HG03571 (cell line): Measurements from ENCODE around the gene IFI44L.

Experiments used
- ATAC-seq: cut with Tn5 transposase; IDR thresholded peaks from one replicate; pipeline ENCODE4 v1.9.1; 2021; ENCODE audit not compliant: unreplicated experiment

Gene IFI44L

GRCh38 chr1:78640462-78640861, 20.2 kb downstream of the IFI44L start:
- peak; percentile 63 for ATAC-seq

- no peak for ATAC-seq
These were observed 21.3 kb downstream of the IFI44L start for GRCh38 chr1:78641558-78641957.

GRCh38 chr1:78645723-78646122, 25.5 kb downstream of the IFI44L start:
- no peak for ATAC-seq

GRCh38 chr1:78647238-78647637, 27.0 kb downstream of the IFI44L start:
- no peak for ATAC-seq

GRCh38 chr1:78649628-78650027, 29.4 kb downstream of the IFI44L start, which contains the start of gene IFI44:
IFI44 (plus strand) TSS chr1:78649831; CDS start chr1:78650196, 365 bp downstream.
- peak; percentile 86 for ATAC-seq

- ATAC-seq: no peak
These were observed 29.9 kb downstream of the IFI44L start for GRCh38 chr1:78650114-78650660.

GRCh38 chr1:78651241-78651640, 31.0 kb downstream of the IFI44L start:
- ATAC-seq: no peak

- ATAC-seq: no peak
These were observed 31.8 kb downstream of the IFI44L start for GRCh38 chr1:78652019-78652560.

- ATAC-seq: no peak
These were observed 38.7 kb downstream of the IFI44L start for GRCh38 chr1:78658901-78659300.

- ATAC-seq: no peak
These were observed 43.7 kb downstream of the IFI44L start for GRCh38 chr1:78663923-78664322.

- no peak for ATAC-seq
These were observed 44.5 kb downstream of the IFI44L start for GRCh38 chr1:78664763-78665162.

GRCh38 chr1:78665809-78666208, 45.6 kb downstream of the IFI44L start:
- no peak for ATAC-seq

- no peak for ATAC-seq
These were observed 47.7 kb downstream of the IFI44L start for GRCh38 chr1:78667939-78668338.

GRCh38 chr1:78668427-78668826, 48.2 kb downstream of the IFI44L start:
- ATAC-seq: no peak

GRCh38 chr1:78672428-78672827, 52.2 kb downstream of the IFI44L start:
- ATAC-seq: no peak

GRCh38 chr1:78673120-78673519, 52.9 kb downstream of the IFI44L start:
- ATAC-seq: no peak

GRCh38 chr1:78676347-78676982, 56.2 kb downstream of the IFI44L start:
- ATAC-seq: no peak

- ATAC-seq: no peak
These were observed 56.7 kb downstream of the IFI44L start for GRCh38 chr1:78676993-78677392.

- ATAC-seq: no peak
These were observed 57.5 kb downstream of the IFI44L start for GRCh38 chr1:78677788-78678187.

- ATAC-seq: peak; percentile 70
These were observed 58.1 kb downstream of the IFI44L start for GRCh38 chr1:78678324-78678723.

- ATAC-seq: no peak
These were observed 61.0 kb downstream of the IFI44L start for GRCh38 chr1:78681265-78681664.

- no peak for ATAC-seq
These were observed 62.2 kb downstream of the IFI44L start for GRCh38 chr1:78682496-78682895.

- no peak for ATAC-seq
These were observed 62.8 kb downstream of the IFI44L start for GRCh38 chr1:78683079-78683478.
